GM15510 (cell line): Measurements from ENCODE around the gene LRRC8E.

Experiments used
- POLR2A ChIP-seq: IDR thresholded peaks from 3 replicates; pipeline ENCODE4 v1.6.1; 2011; ENCODE audit warnings: borderline replicate concordance; ENCODE audit not compliant: insufficient read length; ENCODE audit errors: extremely low read depth

Gene LRRC8E

GRCh38 chr19:7914598-7915045, 26.3 kb downstream of the LRRC8E start, which contains the start of gene TGFBR3L:
TGFBR3L (plus strand) TSS chr19:7914830.
- no peak for TF ChIP-seq POLR2A

GRCh38 chr19:7915250-7916102, 27.2 kb downstream of the LRRC8E start:
- TF ChIP-seq POLR2A = no peak

- no peak for TF ChIP-seq POLR2A
Measured at GRCh38 chr19:7916103-7916954, 28.0 kb downstream of the LRRC8E start.

GRCh38 chr19:7916955-7917266, 28.6 kb downstream of the LRRC8E start:
- no peak for TF ChIP-seq POLR2A

GRCh38 chr19:7917267-7918061, 29.2 kb downstream of the LRRC8E start:
- no peak for TF ChIP-seq POLR2A

GRCh38 chr19:7918615-7919421, 30.5 kb downstream of the LRRC8E start:
- TF ChIP-seq POLR2A = no peak

- TF ChIP-seq POLR2A = peak; percentile 60
Measured at GRCh38 chr19:7919610-7920518, 31.6 kb downstream of the LRRC8E start, which contains the start of gene SNAPC2. SNAPC2 (plus strand) TSS chr19:7920338; CDS start chr19:7920367, 29 bp downstream.

- TF ChIP-seq POLR2A = peak; percentile 23
Measured at GRCh38 chr19:7920519-7921301, 32.4 kb downstream of the LRRC8E start.

GRCh38 chr19:7921302-7921966, 33.1 kb downstream of the LRRC8E start:
- TF ChIP-seq POLR2A = no peak

- TF ChIP-seq POLR2A = no peak
Measured at GRCh38 chr19:7921967-7922835, 33.9 kb downstream of the LRRC8E start.

GRCh38 chr19:7922836-7923195, 34.5 kb downstream of the LRRC8E start:
- no peak for TF ChIP-seq POLR2A
